A549 treated with CpdA at 1 μM for 4 hours (cell line): ENCODE data around the gene CPLX4. TPM values are rescaled to one million over a fixed set of nuclear protein-coding genes. Genes with fewer than 3 reads are reported as not detected.

Source experiments
- total RNA-seq: library from RNA; stranded (reverse); fragments of 200-300 nt; extraction: Qiagen RNA extraction; gene quantifications from 5 replicates; pipeline ENCODE4 v1.2.3, GENCODE V29; 2022; ENCODE audit warnings: low read depth

Gene CPLX4
- not detected in 5 replicates for total RNA-seq

GRCh38 chr18:59318460-59319050 lies at the start of gene CPLX4:
CPLX4 (minus strand) TSS chr18:59318649; CDS start chr18:59318462, 187 bp downstream.

GRCh38 chr18:59358712-59359575 lies 40.5 kb upstream of the CPLX4 start, which contains the start of gene LMAN1:
LMAN1 (minus strand) TSS chr18:59359265; CDS start chr18:59359244, 21 bp downstream.

GRCh38 chr18:59272891-59273758 lies 45.3 kb downstream of the CPLX4 start, which contains the start of gene RAX:
RAX (minus strand) TSS chr18:59273454; CDS start chr18:59273206, 248 bp downstream.

Other genes with a start within 250 kb of the CPLX4 start
- gene SEC11C, start 178.8 kb downstream of the CPLX4 start, total RNA-seq = 51.4 to 68.1 TPM (median 63.9 TPM) in 5 replicates
- gene GRP, start 98.5 kb downstream of the CPLX4 start, total RNA-seq = not detected in 5 replicates
- gene RAX, start 45.2 kb downstream of the CPLX4 start, total RNA-seq = not detected in 5 replicates
- gene LMAN1, start 40.6 kb upstream of the CPLX4 start, total RNA-seq = 28.7 to 49.7 TPM (median 31.9 TPM) in 5 replicates